Measurements from ENCODE around the gene NECTIN3. TPM values are rescaled to one million over a fixed set of nuclear protein-coding genes. Genes with fewer than 3 reads are reported as not detected.

NECTIN3 gene
- total and polyA plus RNA-seq, 2 of the 4 experiments (the other 2 are of a cell fraction), result 34.7 to 155 TPM

- dilution Hi-C loops (cut with HindIII; ENCODE audit: low sequenced_read_pairs, unreplicated experiment), result no loop called here
- H4K91ac ChIP-seq (ENCODE audit: insufficient read depth, low read depth, low read length), result peak overlapping the region; percentile 27; the same call in 1 of the 2 replicates
- no TSS peak for BruUV-seq (replicated peaks)
Measured at GRCh38 chr3:111236836-111237713, 165.5 kb downstream of the NECTIN3 start.

More at GRCh38 chr3:111236836-111237713, 165.5 kb downstream of the NECTIN3 start:
- Histone ChIP-seq H3K9ac (ENCODE audit: low read depth, low read length) (no peak overlapping the region), H3K23ac (ENCODE audit: low read depth, low read length) (peak overlapping the region; percentile 17; the same call in 1 of the 2 replicates), H2AK9ac (replicated peaks; ENCODE audit: low read depth, low read length, poor library complexity) (no peak overlapping the region), H4K20me1 (ENCODE audit: insufficient read depth, low read length) (no peaks in the 10 kb centered on the region), H3K4me2 (ENCODE audit: low read depth, low read length) (no peak overlapping the region; the same call in 1 of the 2 replicates), H2BK15ac (ENCODE audit: low read depth, low read length) (peak overlapping the region; percentile 3; the same call in 1 of the 3 replicates), H3K4me1 (ENCODE audit: control insufficient read depth, insufficient read depth, low read length) (no peaks in the 10 kb centered on the region; the same call in 1 of the 2 replicates), H3K36me3 (ENCODE audit: control insufficient read depth, insufficient read depth, low read length) (no peaks in the 10 kb centered on the region), H3K4me3 (ENCODE audit: insufficient read depth, low read depth, low read length) (no peak overlapping the region), H2BK120ac (ENCODE audit: low read depth, low read length) (peak overlapping the region; percentile 79), H3K9me3 (ENCODE audit: control insufficient read depth, insufficient read depth, low read length) (no peaks in the 10 kb centered on the region; the same call in 1 of the 2 replicates), H3K18ac (ENCODE audit: low read depth, low read length) (peak overlapping the region; percentile 47; the same call in 1 of the 2 replicates), H2BK20ac (ENCODE audit: low read depth, low read length) (peak overlapping the region; percentile 72), H4K5ac (ENCODE audit: low read depth, low read length) (no peak overlapping the region; the same call in 1 of the 2 replicates), H3K14ac (replicated peaks; ENCODE audit: low read depth, low read length) (peak overlapping the region; percentile 62), H3K9me1 (ENCODE audit: insufficient read depth, low read length) (peaks cover 5% of the 10 kb centered on the region; the same call in 1 of the 2 replicates), H4K8ac (ENCODE audit: low read depth in 2 of 2, low read length in 2 of 2) (peak overlapping the region in 1 of 2 experiments; percentile 20; a peak in 1 of 4 replicates), H3K27ac (ENCODE audit: insufficient read depth, low read length) (no peak overlapping the region), H2AK5ac (ENCODE audit: low read depth, low read length) (no peak overlapping the region), H3K56ac (ENCODE audit: extremely low read depth, insufficient read depth, low read length) (0 out of 2 replicates have a peak overlapping the region, but pooled peaks have one; percentile 18), H3K27me3 (ENCODE audit: control insufficient read depth, insufficient read depth, low read length) (no peaks in the 10 kb centered on the region), H2AFZ (replicated peaks; ENCODE audit: low read length, poor library complexity) (no peak overlapping the region), H3K79me1 (ENCODE audit: low read depth in 1 of 2, low read length in 2 of 2) (no peaks in the 10 kb centered on the region), H2BK5ac (ENCODE audit: low read depth, low read length, poor library complexity, severe bottlenecking) (peak overlapping the region; percentile 46), H3K4ac (ENCODE audit: low read depth, low read length) (peak overlapping the region; percentile 38)
- WGBS, 2 experiments (ENCODE audit: extremely low coverage in 2 of 2, insufficient read length in 1 of 2), result 40% methylated on average over 1 of the region's 6 CpGs; no CpG with 5 or more reads in 1 of the 2 experiments
- ChIA-PET POLR2A (ENCODE audit: unreplicated experiment) (no interaction called here), CTCF (no interaction called here)
- TF ChIP-seq RCOR1 (IDR thresholded peaks at IDR 0.05; ENCODE audit: insufficient replicate concordance, low read length) (no peak), MAFK (IDR thresholded peaks at IDR 0.05; ENCODE audit: low read depth, low read length) (no peak), FOS (IDR thresholded peaks at IDR 0.05; ENCODE audit: low read depth, low read length) (no peak), CEBPB (IDR thresholded peaks at IDR 0.05; ENCODE audit: low read depth, low read length) (no peak), NFE2L2 (IDR thresholded peaks at IDR 0.05; ENCODE audit: low read depth, low read length) (no peak), MAZ (IDR thresholded peaks at IDR 0.05; ENCODE audit: borderline replicate concordance, low read depth, low read length) (no peak), MXI1 (IDR thresholded peaks at IDR 0.05; ENCODE audit: borderline replicate concordance, low read depth, low read length) (no peak), SMC3 (IDR thresholded peaks at IDR 0.05; ENCODE audit: low read depth, low read length) (no peak), RAD21 (IDR thresholded peaks at IDR 0.05; ENCODE audit: low read length) (no peak), CTCF (conservative IDR thresholded peaks at IDR 0.05; ENCODE audit: low read depth, low read length) (no peak), CHD1 (IDR thresholded peaks at IDR 0.05; ENCODE audit: low read depth, low read length) (no peak)
- TF ChIP-seq, protein P1, sequence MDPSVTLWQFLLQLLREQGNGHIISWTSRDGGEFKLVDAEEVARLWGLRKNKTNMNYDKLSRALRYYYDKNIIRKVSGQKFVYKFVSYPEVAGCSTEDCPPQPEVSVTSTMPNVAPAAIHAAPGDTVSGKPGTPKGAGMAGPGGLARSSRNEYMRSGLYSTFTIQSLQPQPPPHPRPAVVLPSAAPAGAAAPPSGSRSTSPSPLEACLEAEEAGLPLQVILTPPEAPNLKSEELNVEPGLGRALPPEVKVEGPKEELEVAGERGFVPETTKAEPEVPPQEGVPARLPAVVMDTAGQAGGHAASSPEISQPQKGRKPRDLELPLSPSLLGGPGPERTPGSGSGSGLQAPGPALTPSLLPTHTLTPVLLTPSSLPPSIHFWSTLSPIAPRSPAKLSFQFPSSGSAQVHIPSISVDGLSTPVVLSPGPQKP (IDR thresholded peaks at IDR 0.05; ENCODE audit: borderline replicate concordance, low read depth, low read length), result no peak
- intact Hi-C loops (cut with micrococcal nuclease), result no loop called here
- in situ Hi-C loops (cut with MboI; ENCODE audit: low sequenced_read_pairs), result no loop called here
- ATAC-seq (ENCODE audit: low read depth) (peak; percentile 76), DNase-seq (peak; percentile 52)

Data from IMR-90 (cell line).